Measurements from ENCODE around the gene CACNA1C. TPM values are rescaled to one million over a fixed set of nuclear protein-coding genes. Genes with fewer than 3 reads are reported as not detected.

CACNA1C gene
- total and polyA plus RNA-seq, 2 of the 4 experiments (the other 2 are of a cell fraction), result 1.6 to 2.6 TPM

GRCh38 chr12:2244013-2244861, 191.4 kb downstream of the CACNA1C start (continued):
- no peak for TF ChIP-seq CTCF (conservative IDR thresholded peaks at IDR 0.05; ENCODE audit: low read depth, low read length)

GRCh38 chr12:2246358-2246757, 193.6 kb downstream of the CACNA1C start:
- Histone ChIP-seq H3K9me3 (ENCODE audit: control insufficient read depth, insufficient read depth, low read length) (no peaks in the 10 kb centered on the region), H2BK120ac (ENCODE audit: low read depth, low read length) (peak overlapping the region; percentile 93), H4K8ac (ENCODE audit: low read depth in 2 of 2, low read length in 2 of 2) (peak overlapping the region; percentile 60 to 70; a peak in 3 of 4 replicates), H3K79me1 (ENCODE audit: low read depth in 1 of 2, low read length in 2 of 2) (peaks cover 9 to 56% of the 10 kb centered on the region in 2 experiments; a peak in 3 of 4 replicates), H3K27me3 (ENCODE audit: control insufficient read depth, insufficient read depth, low read length) (no peaks in the 10 kb centered on the region), H2BK15ac (ENCODE audit: low read depth, low read length) (peak overlapping the region; percentile 88; the same call in 2 of the 3 replicates), H2BK20ac (ENCODE audit: low read depth, low read length) (peak overlapping the region; percentile 87), H3K14ac (replicated peaks; ENCODE audit: low read depth, low read length) (peak overlapping the region; percentile 68), H3K9ac (ENCODE audit: low read depth, low read length) (no peak overlapping the region), H3K9me1 (ENCODE audit: insufficient read depth, low read length) (peaks cover 50% of the 10 kb centered on the region), H2AK9ac (replicated peaks; ENCODE audit: low read depth, low read length, poor library complexity) (peak overlapping the region; percentile 18), H2AK5ac (ENCODE audit: low read depth, low read length) (peak overlapping the region; percentile 98), H3K36me3 (ENCODE audit: control insufficient read depth, insufficient read depth, low read length) (no peaks in the 10 kb centered on the region), H4K91ac (ENCODE audit: insufficient read depth, low read depth, low read length) (peak overlapping the region; percentile 78), H2AFZ (replicated peaks; ENCODE audit: low read length, poor library complexity) (peak overlapping the region; percentile 32), H4K20me1 (ENCODE audit: insufficient read depth, low read length) (0 out of 2 replicates have a peak, but pooled peaks cover 3% of the 10 kb centered on the region), H2BK5ac (ENCODE audit: low read depth, low read length, poor library complexity, severe bottlenecking) (peak overlapping the region; percentile 62), H3K56ac (ENCODE audit: extremely low read depth, insufficient read depth, low read length) (no peak overlapping the region), H3K27ac (ENCODE audit: insufficient read depth, low read length) (peak overlapping the region; percentile 20), H3K4ac (ENCODE audit: low read depth, low read length) (peak overlapping the region; percentile 80), H3K23ac (ENCODE audit: low read depth, low read length) (peak overlapping the region; percentile 55), H4K5ac (ENCODE audit: low read depth, low read length) (peak overlapping the region; percentile 70), H3K4me2 (ENCODE audit: low read depth, low read length) (no peak overlapping the region), H3K18ac (ENCODE audit: low read depth, low read length) (peak overlapping the region; percentile 78), H3K4me3 (ENCODE audit: insufficient read depth, low read depth, low read length) (no peak overlapping the region), H3K4me1 (ENCODE audit: control insufficient read depth, insufficient read depth, low read length) (peaks cover 51% of the 10 kb centered on the region)
- in situ Hi-C loops (cut with MboI; ENCODE audit: low sequenced_read_pairs) (no loop called here), dilution Hi-C loops (cut with HindIII; ENCODE audit: low sequenced_read_pairs, unreplicated experiment) (no loop called here), intact Hi-C loops (cut with micrococcal nuclease) (no loop called here)
- DNase-seq (peak; percentile 56), ATAC-seq (ENCODE audit: low read depth) (no peak)
- TF ChIP-seq BHLHE40 (IDR thresholded peaks at IDR 0.05; ENCODE audit: low read depth, low read length) (no peak), RCOR1 (IDR thresholded peaks at IDR 0.05; ENCODE audit: insufficient replicate concordance, low read length) (peak; percentile 89)
- no TSS peak for BruUV-seq (replicated peaks)
- POLR2A ChIA-PET (ENCODE audit: unreplicated experiment), result no interaction called here
- CTCF ChIA-PET, result no interaction called here
- WGBS, 2 experiments (ENCODE audit: extremely low coverage in 2 of 2, insufficient read length in 1 of 2), result 60% methylated on average over 2 of the region's 10 CpGs; no CpG with 5 or more reads in 1 of the 2 experiments

Data from IMR-90 (cell line).